Natural killer cell (primary cell): ENCODE measurements around the gene DHRS7B. TPM values are rescaled to one million over a fixed set of nuclear protein-coding genes. Genes with fewer than 3 reads are reported as not detected.
A peak's percentile ranks its signal among the peaks of the same experiment; 100 is the strongest.

ENCODE experiments used
- ATAC-seq, 3 donors: fragments of 150-1000 bp in 2 of 3; fragments of 200-7000 bp in 1 of 3; cut with Tn5 transposase; 1 replicate in 1 of 3; 2 replicates in 2 of 3; pipeline ENCODE4 v1.10.0; 2021; ENCODE audit warnings: mild to moderate bottlenecking in 2 of 3, moderate library complexity in 2 of 3
- DNase-seq, 2 donors: peaks; one replicate each; pipeline versions ENCODE4 v3.0.0 to v3.0.0-alpha.2; 2013 to 2021; ENCODE audit warnings: mixed read lengths in 1 of 2
- H3K27ac ChIP-seq: one replicate; pipeline ENCODE4 v1.5.1; 2013; ENCODE audit warnings: mild to moderate bottlenecking, low read length
- H3K27me3 ChIP-seq: one replicate; pipeline ENCODE4 v1.6.1; 2013; ENCODE audit warnings: low read length; ENCODE audit not compliant: control insufficient read depth, insufficient read depth
- H3K36me3 ChIP-seq: one replicate; pipeline ENCODE4 v1.6.1; 2013; ENCODE audit warnings: low read length; ENCODE audit not compliant: control insufficient read depth, insufficient read depth
- H3K4me1 ChIP-seq: one replicate; pipeline ENCODE4 v1.6.1; 2013; ENCODE audit warnings: low read length; ENCODE audit not compliant: control insufficient read depth, insufficient read depth
- H3K4me3 ChIP-seq: one replicate; pipeline ENCODE4 v1.5.1; 2013; ENCODE audit warnings: low read length
- H3K9me3 ChIP-seq: one replicate; pipeline ENCODE4 v1.6.1; 2013; ENCODE audit warnings: low read length; ENCODE audit not compliant: control insufficient read depth, insufficient read depth
- H3K27ac Mint-ChIP-seq, 2 donors: one replicate each; pipeline ENCODE4 v1.8.0; 2022; ENCODE audit warnings: mild to moderate bottlenecking in 2 of 2, mixed read lengths in 2 of 2, moderate library complexity in 1 of 2
- H3K27me3 Mint-ChIP-seq, 2 donors: one replicate each; pipeline ENCODE4 v1.8.0; 2022; ENCODE audit warnings: low read depth in 2 of 2, mixed read lengths in 2 of 2
- H3K36me3 Mint-ChIP-seq: one replicate; pipeline ENCODE4 v1.8.0; 2022; ENCODE audit warnings: mixed read lengths
- H3K4me1 Mint-ChIP-seq, 2 donors: one replicate each; pipeline ENCODE4 v1.8.0; 2022; ENCODE audit warnings: mixed read lengths in 2 of 2
- H3K4me3 Mint-ChIP-seq: one replicate; pipeline ENCODE4 v1.8.0; 2022; ENCODE audit warnings: mild to moderate bottlenecking, moderate library complexity, mixed read lengths
- H3K9me3 Mint-ChIP-seq, 2 donors: one replicate each; pipeline ENCODE4 v1.8.0; 2022; ENCODE audit warnings: mixed read lengths in 2 of 2
- WGBS: methylation state at CpG from one replicate; pipeline ENCODE4 v1.1.7; 2013; ENCODE audit warnings: missing lambda C conversion rate; ENCODE audit not compliant: insufficient coverage; 5-methylcytosine and 5-hydroxymethylcytosine counted together
- intact Hi-C: fragments of 100-400 bp; cut with micrococcal nuclease; formaldehyde crosslinking; loops from one replicate; pipeline ENCODE4 v1.14.2; 2022
- total RNA-seq, 4 donors: library from RNA; stranded (reverse); fragments of 120-200 nt in 1 of 4; gene quantifications; one replicate each; pipeline versions ENCODE4 v1.2.3 to v1.2.4, GENCODE V29; 2013 to 2022
- TF ChIP-seq, protein P1 (sequence below): fragments of 200-600 bp; IDR thresholded peaks from one replicate; pipeline ENCODE4 v1.8.0; 2022; ENCODE audit warnings: antibody characterized with exemption

The DHRS7B gene
- total RNA-seq, 3 donors from 2014 or later (not counting 1 experiment from before 2014, with no cell fraction given), result 10.3 to 13.4 (median 11.5) TPM

GRCh38 chr17:21214015-21214776, 87.4 kb downstream of the DHRS7B start, which contains the start of gene TMEM11:
Gene TMEM11 (minus strand): TSS chr17:21214161. CDS start chr17:21214152, 9 bp downstream.
- ATAC-seq (peak; percentile 88 to 97 (median 90)), DNase-seq (peak; percentile 96 to 97)
- H3K4me3 ChIP-seq, result peak within 1 kb of the TSS; percentile 99
- intact Hi-C loops, result loop anchor here (1.0 to 5.0 kb wide), 5 partner anchors 53 to 297 kb away; partner anchors contain the start of genes DHRS7B, MAP2K3 and USP22
- peak within 1 kb of the TSS; percentile 97 for H3K27ac ChIP-seq
- H3K27me3 ChIP-seq, result no peaks in the 10 kb centered on the region
- WGBS, result under 1% methylated on average over 76 of the region's 76 CpGs
- H3K27ac Mint-ChIP-seq, result peak within 1 kb of the TSS; percentile 92 to 95
- peak within 1 kb of the TSS; percentile 96 for H3K4me3 Mint-ChIP-seq
- TF ChIP-seq, protein P1, sequence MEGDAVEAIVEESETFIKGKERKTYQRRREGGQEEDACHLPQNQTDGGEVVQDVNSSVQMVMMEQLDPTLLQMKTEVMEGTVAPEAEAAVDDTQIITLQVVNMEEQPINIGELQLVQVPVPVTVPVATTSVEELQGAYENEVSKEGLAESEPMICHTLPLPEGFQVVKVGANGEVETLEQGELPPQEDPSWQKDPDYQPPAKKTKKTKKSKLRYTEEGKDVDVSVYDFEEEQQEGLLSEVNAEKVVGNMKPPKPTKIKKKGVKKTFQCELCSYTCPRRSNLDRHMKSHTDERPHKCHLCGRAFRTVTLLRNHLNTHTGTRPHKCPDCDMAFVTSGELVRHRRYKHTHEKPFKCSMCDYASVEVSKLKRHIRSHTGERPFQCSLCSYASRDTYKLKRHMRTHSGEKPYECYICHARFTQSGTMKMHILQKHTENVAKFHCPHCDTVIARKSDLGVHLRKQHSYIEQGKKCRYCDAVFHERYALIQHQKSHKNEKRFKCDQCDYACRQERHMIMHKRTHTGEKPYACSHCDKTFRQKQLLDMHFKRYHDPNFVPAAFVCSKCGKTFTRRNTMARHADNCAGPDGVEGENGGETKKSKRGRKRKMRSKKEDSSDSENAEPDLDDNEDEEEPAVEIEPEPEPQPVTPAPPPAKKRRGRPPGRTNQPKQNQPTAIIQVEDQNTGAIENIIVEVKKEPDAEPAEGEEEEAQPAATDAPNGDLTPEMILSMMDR, result peak; percentile 3
- no peaks in the 10 kb centered on the region for H3K9me3 ChIP-seq
- no peaks in the 10 kb centered on the region for H3K36me3 Mint-ChIP-seq
- H3K4me1 Mint-ChIP-seq, result peaks cover 40 to 50% of the 10 kb centered on the region in 2 donors
- no peaks in the 10 kb centered on the region for H3K27me3 Mint-ChIP-seq
- H3K4me1 ChIP-seq, result peaks cover 35% of the 10 kb centered on the region
- H3K9me3 Mint-ChIP-seq, result no peaks in the 10 kb centered on the region
- H3K36me3 ChIP-seq, result peaks cover 8% of the 10 kb centered on the region

DNA sequence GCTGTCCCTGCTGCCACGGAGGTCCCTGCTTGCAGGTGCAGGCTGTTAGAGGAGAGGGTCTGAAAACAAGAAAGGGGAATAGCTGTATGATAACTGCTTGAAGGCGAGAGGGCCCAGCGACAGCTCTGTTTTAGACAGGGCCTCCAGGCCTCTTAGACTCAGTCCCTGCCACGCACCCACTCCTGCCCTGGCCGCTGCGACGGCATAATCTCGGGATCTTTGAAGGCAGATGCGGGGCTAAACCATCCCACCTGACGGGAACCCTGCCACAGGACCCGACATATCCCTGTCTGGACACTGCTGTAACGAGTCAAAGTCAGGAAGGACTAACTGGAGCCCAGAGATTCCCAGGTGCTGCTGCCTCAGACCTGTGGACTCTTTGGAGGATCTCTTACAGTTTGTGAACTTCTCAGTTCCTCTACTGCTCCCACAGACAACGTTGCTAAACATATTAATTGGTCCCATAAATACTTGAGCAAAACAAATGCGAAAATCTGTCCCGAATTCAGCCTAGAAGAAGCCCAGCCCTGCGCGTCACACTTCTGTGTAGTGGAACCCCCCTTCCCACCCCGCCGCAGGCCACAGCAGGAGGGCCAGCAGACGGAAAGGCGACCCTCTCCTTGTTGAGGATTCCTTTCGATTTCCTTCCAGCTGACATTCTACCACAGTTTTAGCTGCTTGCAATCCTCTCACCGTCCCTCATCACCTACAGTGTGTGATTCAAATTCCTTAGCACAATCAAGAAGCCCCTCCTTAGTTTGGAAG, 88.2 kb downstream of the DHRS7B start:
- H3K27me3 Mint-ChIP-seq, result no peaks in the 10 kb centered on the region
- H3K4me3 Mint-ChIP-seq, result peak overlapping the region; percentile 96
- Histone ChIP-seq H3K4me3 (peak overlapping the region; percentile 99), H3K27ac (peak overlapping the region; percentile 97), H3K9me3 (no peaks in the 10 kb centered on the region), H3K27me3 (no peaks in the 10 kb centered on the region), H3K36me3 (peaks cover 4% of the 10 kb centered on the region), H3K4me1 (peaks cover 35% of the 10 kb centered on the region)
- intact Hi-C loops, result loop anchor here (1.0 to 5.0 kb wide), 5 partner anchors 52 to 296 kb away; partner anchors contain the start of genes DHRS7B, MAP2K3 and USP22
- H3K27ac Mint-ChIP-seq, result peak overlapping the region; percentile 92 to 95
- H3K4me1 Mint-ChIP-seq, result peaks cover 39 to 50% of the 10 kb centered on the region in 2 donors
- ATAC-seq, result peak in 1 of 3 donors; percentile 1
- 10% methylated on average over 23 of the region's 23 CpGs for WGBS
- TF ChIP-seq, protein P1, result no peak
- no peak for DNase-seq
- H3K9me3 Mint-ChIP-seq, result no peaks in the 10 kb centered on the region
- H3K36me3 Mint-ChIP-seq, result no peaks in the 10 kb centered on the region

DNA sequence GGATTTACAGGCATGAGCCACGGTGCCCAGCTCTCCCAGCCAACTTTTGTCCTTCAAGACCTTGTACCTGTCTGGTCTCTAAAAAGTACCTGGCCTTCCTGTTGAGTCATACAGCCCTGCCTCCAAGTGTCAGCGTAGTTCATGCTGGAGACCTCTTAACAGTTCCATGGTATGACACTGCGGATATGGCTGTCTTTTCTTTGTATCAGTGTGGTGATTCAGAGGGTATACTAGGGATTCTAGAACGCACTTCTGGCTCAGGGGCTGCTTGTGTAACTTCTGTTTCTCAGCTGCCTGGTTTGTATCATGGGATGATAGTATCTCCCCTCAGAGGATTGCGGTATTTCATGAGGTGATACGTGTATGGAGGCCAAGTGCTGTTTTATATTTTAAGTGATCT, 89.2 kb downstream of the DHRS7B start:
- Mint-ChIP-seq H3K27me3 (no peaks in the 10 kb centered on the region), H3K36me3 (no peaks in the 10 kb centered on the region), H3K4me1 (peaks cover 34 to 42% of the 10 kb centered on the region in 2 donors), H3K4me3 (peak overlapping the region; percentile 96), H3K27ac (peak overlapping the region; percentile 92 to 95), H3K9me3 (no peaks in the 10 kb centered on the region)
- Histone ChIP-seq H3K4me3 (no peak overlapping the region), H3K27me3 (no peaks in the 10 kb centered on the region), H3K4me1 (peaks cover 31% of the 10 kb centered on the region), H3K27ac (no peak overlapping the region), H3K9me3 (no peaks in the 10 kb centered on the region), H3K36me3 (no peaks in the 10 kb centered on the region)
- 91% methylated on average over 4 of the region's 6 CpGs for WGBS
- no peak for ATAC-seq
- DNase-seq, result no peak
- intact Hi-C loops, result loop anchor here (2.0 kb wide), 3 partner anchors 89 to 295 kb away; partner anchors contain the start of genes DHRS7B and USP22
- TF ChIP-seq, protein P1, result no peak
